ENCODE measurements around the gene ZNHIT3. TPM values are rescaled to one million over a fixed set of nuclear protein-coding genes. Genes with fewer than 3 reads are reported as not detected.
A peak's percentile ranks its signal among the peaks of the same experiment; 100 is the strongest.

The ZNHIT3 gene
- total RNA-seq, 1 experiment from 2014 or later, result 51.3 TPM

DNA sequence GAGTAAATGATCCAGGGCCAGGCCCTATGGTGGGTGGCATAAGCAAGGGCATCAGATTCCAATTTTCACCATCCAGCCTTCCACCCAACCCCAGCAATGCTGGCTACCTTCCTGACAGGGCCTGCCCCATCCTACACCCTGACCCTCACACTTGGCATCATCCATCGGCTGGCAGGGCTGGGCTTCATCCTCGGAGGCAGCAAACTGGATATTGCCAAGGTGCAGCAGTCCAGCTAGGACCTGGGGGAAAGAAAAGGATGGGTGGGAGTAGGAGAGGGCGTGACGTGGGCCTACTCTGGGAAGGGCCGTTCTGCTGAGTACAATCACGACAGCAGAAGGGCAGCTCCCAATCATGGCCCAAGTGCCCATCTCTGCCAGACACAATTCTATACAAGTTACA is 24.7 kb downstream of the ZNHIT3 start:
- no peak for DNase-seq (ENCODE audit: low read depth)

DNA sequence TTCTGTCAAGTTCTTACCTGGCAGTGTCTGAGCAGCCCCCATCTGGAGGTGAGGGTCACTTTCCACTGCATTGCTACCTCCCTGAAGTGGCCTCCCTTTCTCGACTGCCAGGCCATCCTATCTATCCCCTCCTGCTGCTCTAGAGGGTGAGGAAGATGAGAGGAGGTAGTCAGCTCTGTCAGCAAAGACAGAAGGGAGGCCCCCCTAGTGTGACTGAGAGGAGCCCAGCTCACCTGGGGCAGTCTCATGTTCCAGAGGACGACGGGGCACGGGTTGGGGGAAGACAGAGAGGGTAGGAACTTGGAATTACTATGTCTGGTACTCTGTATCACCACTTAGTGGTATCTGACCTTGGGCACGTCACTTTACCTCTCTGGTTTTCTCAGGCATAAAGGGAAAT is 26.2 kb downstream of the ZNHIT3 start:
- no peak for DNase-seq (ENCODE audit: low read depth)

DNA sequence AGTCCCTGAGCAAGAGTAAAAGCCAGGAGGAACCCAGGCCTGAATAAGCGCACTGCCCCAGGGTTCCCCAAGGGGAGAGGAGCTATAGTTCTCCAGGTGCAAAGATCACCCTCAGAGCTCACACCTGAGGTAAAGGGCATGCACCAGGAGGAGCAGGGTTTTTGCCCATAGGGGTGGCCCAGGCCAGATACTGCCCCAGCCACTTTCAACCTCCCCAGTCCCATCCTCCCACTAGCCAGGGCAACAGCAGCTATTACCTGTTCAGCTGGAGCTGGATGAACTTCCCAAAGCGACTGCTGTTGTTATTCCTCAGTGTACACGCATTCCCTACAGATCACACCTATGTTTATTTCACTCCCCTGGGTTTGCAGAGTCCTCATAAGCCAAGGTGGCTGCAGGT is 28.4 kb downstream of the ZNHIT3 start:
- no peak for DNase-seq (ENCODE audit: low read depth)

DNA sequence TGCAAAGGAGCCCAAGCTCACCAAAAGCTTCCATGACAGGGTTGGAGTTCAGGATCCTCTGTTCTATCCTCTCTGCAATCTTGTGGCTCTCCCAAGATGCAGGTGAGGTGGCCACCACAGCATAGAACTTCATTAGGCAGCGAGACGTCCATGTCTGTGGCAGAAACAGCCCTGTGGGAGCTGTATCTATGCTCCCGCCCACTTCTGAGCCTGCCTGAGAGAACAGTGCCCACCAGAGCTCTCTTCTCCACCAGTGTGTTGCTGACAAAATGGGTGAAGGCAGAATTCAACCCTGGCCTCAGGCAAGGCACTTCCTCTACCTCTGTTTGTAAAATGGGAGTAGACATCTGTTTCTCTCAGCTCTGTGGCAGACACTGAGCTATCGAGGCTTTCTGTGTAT is 29.4 kb downstream of the ZNHIT3 start:
- no peak for DNase-seq (ENCODE audit: low read depth)

- no peak for DNase-seq (ENCODE audit: low read depth)
Observed at GRCh38 chr17:36523113-36523512, 36.6 kb downstream of the ZNHIT3 start.

DNA sequence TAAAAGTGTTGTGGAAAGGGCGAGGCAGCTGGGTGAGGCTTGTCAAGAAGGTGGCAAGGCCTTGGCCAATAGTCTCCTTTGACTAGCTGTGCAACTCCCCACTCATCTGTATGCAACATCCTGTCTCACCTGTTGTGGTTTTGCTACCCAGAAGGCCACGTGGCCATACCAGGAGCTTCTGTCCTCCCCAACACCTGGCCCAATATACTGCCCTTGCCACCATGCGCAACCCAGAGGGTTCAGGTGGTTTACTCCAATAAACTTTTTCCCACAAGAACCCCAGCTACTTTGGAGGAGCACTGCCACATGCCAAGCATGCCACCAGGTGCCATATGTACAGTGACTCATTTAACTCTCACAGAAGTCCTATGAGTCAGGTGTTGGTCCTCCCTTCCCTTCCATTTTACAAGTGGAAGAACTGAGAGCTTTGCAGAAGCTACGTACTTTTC is 38.0 kb downstream of the ZNHIT3 start:
- DNase-seq (ENCODE audit: low read depth), result peak; percentile 25

GRCh38 chr17:36525113-36525512 is 38.6 kb downstream of the ZNHIT3 start:
- DNase-seq (ENCODE audit: low read depth), result peak; percentile 23

DNA sequence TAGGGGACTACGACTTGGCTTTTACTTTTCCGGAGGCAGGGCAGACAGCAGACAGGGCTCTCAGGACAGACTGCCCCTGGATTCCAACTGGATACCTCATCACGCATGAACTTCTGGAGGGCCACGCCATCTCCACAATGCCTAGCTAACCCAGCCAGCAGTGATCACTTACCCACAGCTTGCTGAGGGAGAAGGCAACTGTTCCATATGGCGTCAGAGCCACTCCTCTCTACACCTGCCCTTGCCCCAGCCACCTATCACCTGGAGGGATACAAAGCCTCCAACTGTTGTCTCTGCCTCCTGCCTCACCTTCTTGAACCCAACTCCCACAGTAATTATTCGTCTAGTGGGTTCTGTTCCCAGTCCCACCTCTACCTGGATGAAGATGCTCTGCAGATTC is 39.4 kb downstream of the ZNHIT3 start:
- no peak for DNase-seq (ENCODE audit: low read depth)

GRCh38 chr17:36527621-36528250 is 41.3 kb downstream of the ZNHIT3 start:
- DNase-seq (ENCODE audit: low read depth), result no peak

- peak; percentile 73 for DNase-seq (ENCODE audit: low read depth)
Observed at GRCh38 chr17:36529121-36529520, 42.6 kb downstream of the ZNHIT3 start.

DNA sequence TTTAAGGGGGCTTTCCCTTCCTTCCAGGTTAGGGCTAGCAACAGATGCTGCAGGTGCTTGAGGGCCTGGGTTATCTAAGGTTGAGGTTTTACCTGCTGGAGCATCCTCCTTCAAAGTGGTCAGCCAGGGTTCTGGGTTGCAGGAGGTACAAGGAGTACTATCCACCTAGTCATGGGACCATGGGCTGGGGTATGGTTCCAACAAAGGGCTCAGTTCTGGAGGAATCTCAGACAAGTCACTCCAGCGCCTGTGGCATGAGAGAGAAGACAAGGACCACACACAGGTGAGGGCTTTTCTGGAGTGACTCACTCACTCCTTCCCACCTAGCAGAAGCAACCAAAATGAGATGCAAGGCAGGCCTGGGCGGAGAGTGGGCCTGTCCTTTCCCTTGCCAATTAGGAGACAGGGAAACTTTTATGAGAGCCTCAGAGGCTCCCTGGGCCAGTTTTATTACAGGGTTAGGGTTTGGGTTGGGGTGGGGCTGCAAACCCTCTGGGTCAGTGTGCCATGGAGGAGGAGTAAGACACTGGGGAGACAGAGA is 46.0 kb downstream of the ZNHIT3 start:
- DNase-seq (ENCODE audit: low read depth), result no peak

DNA sequence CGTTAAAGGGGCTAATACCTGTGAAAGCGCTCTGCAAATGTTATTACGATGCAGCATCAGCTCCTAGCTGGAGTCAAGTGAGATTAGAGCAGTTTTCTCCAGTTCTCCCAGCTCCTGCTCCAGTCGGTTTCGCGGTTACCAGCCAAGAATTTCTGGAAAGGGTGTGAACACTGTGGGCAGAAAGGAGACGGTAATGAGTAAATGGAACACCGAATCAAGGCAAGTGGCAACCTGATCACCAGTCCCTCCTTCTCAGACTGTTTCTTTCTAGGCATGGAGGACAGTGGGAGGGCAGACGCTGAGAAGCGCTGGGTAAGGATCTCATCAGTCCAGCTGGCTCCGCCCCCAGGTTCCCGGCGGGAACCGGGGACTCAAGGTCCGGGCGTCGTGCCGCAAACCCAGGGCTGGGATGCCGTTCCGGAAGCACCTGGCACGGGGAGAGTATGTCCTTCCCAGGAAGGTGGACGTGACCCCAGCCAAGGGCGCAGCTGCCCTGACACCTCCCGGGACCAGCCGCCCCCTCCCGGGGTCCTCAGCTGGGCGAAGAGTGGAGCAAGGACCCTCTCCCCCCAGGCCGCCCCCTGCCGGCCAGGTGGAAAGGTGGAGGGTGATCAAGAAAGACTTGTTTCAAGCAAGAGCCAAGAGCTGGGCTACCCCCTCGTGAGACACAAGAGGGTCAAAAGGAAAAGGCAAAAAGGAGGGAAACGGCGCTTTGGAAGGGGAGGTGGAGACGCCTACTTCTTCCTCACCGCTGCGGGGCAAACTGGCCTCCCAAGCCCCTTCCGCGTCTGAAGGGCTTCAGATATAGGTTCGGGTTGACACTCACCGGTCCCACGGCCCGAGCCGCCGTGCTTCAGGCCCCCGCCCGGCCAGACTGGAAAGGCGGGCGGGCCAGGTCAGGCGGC is 47.7 kb downstream of the ZNHIT3 start:
- peak; percentile 58 for DNase-seq (ENCODE audit: low read depth)

DNA sequence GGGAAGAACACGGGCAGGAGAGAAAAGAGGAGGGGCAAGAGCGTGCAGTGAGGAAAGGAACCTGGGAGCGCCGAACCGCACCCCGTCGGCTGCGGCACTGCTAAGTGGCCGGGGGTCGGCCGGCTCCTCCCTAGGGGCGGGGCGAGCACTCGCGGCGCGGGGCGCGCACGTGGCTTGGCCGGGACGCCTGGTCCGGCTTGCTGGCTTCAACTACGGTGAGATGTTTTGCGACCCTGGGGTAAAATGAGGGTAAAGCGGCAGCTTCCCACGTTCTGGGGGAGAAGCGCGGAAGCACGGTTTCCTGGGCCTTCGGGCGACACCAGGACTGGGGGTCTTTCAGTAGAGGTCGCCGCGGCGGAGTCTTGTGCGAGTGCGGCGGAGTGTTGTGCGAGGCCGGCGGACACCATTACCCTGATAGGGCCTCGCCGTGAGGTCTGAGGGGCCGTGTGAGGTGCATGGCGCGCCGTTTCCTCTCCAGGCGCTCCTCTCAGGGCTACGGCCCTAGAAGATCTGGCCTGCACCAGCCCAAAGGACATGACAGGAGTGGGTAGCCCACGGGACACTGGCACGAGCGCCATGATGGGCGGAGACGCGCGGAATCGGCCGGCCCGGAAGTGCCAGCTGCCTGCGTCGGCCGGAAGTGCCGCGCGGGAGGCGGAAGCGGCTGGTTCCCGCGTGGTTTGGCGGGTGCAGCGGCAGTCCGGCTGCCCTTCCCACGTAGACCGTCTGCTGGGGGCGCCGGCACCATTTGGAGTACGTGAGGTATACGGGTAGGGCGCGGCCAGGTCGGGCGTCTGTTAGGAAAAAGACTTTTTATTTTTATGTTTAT is 48.6 kb downstream of the ZNHIT3 start, which contains the start of the genes MYO19 and PIGW:
TSS of gene MYO19 (minus strand) at position 29 of the 829 bp plus-strand sequence. CDS start 2,330 bp downstream, outside the sequence.
TSS of gene PIGW (plus strand) at position 148 of the 829 bp plus-strand sequence. CDS start 2,115 bp downstream, outside the sequence.
- peak; percentile 81 for DNase-seq (ENCODE audit: low read depth)

- no peak for DNase-seq (ENCODE audit: low read depth)
Observed at GRCh38 chr17:36535669-36536081, 49.2 kb downstream of the ZNHIT3 start.

GRCh38 chr17:36540696-36541095 is 54.2 kb downstream of the ZNHIT3 start:
- DNase-seq (ENCODE audit: low read depth), result no peak

DNA sequence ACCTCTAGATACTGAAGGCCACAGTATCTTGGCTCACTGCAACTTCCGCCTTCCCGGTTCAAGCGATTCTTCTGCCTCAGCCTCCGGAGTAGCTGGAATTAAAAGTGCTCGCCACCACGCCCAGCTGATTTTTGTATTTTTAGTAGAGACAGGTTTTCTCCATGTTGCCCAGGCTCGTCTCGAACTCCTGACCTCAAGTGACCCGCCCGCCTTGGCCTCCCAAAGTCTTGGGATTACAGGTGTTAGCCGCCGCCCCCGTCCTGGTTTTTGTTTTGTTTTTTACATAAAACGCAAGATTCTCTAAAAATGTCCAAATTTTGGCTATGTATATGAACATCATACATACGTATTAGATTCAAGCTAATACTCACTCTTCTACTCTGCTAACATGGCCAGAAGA is 56.3 kb downstream of the ZNHIT3 start:
- no peak for DNase-seq (ENCODE audit: low read depth)

DNA sequence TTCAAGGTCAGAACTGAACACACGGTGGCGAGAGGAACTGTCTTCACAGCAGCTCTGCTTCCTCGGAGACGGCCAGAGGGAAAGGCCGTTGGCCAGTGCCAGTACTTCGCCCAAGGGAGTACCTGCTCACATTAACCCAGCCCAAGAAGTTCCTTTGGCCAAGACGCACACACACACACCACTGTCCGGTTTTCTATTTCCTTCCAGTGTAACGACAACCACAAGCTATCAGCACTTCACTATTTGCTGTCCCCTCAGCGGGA is 57.5 kb downstream of the ZNHIT3 start:
- peak; percentile 57 for DNase-seq (ENCODE audit: low read depth)

DNA sequence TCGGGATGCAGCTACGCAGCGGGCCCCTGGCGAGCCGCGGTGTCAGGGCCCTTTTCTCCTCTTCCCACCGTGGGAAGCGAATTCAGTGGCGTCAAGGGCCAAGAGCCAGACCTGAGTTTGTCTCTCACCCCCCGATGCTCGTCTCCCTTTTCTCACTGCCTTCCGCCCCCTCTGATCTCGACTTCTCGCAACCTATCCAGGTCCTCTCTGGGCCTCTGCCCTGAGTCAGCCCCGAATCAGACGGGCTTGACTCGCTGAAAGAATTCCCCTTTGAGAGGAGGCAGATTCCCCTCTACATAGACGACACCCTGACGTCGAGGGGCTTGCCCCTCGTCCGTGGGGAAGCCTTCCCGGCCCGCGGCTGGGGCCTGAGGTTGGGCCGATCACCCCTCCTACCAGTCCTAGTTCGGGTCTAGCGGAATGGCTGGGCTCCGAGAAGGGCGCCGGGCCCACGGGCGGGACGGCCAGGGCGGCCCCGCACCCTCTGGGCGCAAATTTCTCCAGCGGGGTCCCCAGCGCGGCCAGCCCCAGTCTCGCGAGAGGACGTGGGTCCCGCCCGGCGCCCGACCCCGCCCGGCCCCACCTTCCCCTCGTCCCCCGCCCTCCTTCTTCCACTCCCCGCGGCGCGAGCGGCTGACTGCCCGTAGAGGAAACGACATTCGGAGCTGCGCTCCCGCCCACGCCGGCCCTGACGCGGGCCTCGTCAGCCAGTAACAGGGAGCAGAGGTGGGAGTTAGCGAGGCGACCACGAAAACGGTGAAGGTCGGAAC is 58.0 kb downstream of the ZNHIT3 start, which contains the start of gene GGNBP2:
TSS of gene GGNBP2 (plus strand) at position 613 of the 770 bp plus-strand sequence. CDS start 806 bp downstream, outside the sequence.
- peak; percentile 92 for DNase-seq (ENCODE audit: low read depth)

GRCh38 chr17:36545077-36545464 is 58.6 kb downstream of the ZNHIT3 start:
- no peak for DNase-seq (ENCODE audit: low read depth)
